Amniotic stem cell (primary cell): ENCODE data around the gene RYR3.

Source experiments
- DNase-seq: peaks from one replicate; lab custom pipeline; 2025; lab: John Stamatoyannopoulos, UW

The RYR3 gene

GRCh38 chr15:33716025-33716424, 405.3 kb downstream of the RYR3 start:
- no peak for DNase-seq

- DNase-seq = no peak
Measured at GRCh38 chr15:33720952-33721351, 410.2 kb downstream of the RYR3 start.

GRCh38 chr15:33722005-33722672, 411.4 kb downstream of the RYR3 start:
- DNase-seq = no peak

GRCh38 chr15:33722673-33723015, 411.9 kb downstream of the RYR3 start:
- no peak for DNase-seq

GRCh38 chr15:33724321-33725036, 413.7 kb downstream of the RYR3 start:
- DNase-seq = no peak

GRCh38 chr15:33729653-33730052, 418.9 kb downstream of the RYR3 start:
- DNase-seq = no peak

- DNase-seq = no peak
Measured at GRCh38 chr15:33730815-33731214, 420.0 kb downstream of the RYR3 start.

- no peak for DNase-seq
Measured at GRCh38 chr15:33735143-33735542, 424.4 kb downstream of the RYR3 start.

GRCh38 chr15:33735637-33736247, 425.0 kb downstream of the RYR3 start:
- no peak for DNase-seq

GRCh38 chr15:33737687-33738601, 427.2 kb downstream of the RYR3 start:
- DNase-seq = peak; percentile 11

GRCh38 chr15:33738941-33739664, 428.3 kb downstream of the RYR3 start:
- DNase-seq = no peak

- DNase-seq = no peak
Measured at GRCh38 chr15:33742306-33742705, 431.5 kb downstream of the RYR3 start.

GRCh38 chr15:33742800-33743199, 432.0 kb downstream of the RYR3 start:
- no peak for DNase-seq

GRCh38 chr15:33746203-33746602, 435.4 kb downstream of the RYR3 start:
- DNase-seq = no peak

GRCh38 chr15:33753012-33753411, 442.2 kb downstream of the RYR3 start:
- no peak for DNase-seq

GRCh38 chr15:33754242-33754641, 443.5 kb downstream of the RYR3 start:
- DNase-seq = no peak

- no peak for DNase-seq
Measured at GRCh38 chr15:33756961-33757360, 446.2 kb downstream of the RYR3 start.

- no peak for DNase-seq
Measured at GRCh38 chr15:33757516-33758232, 446.9 kb downstream of the RYR3 start.

GRCh38 chr15:33766389-33766788, 455.6 kb downstream of the RYR3 start:
- DNase-seq = no peak

- DNase-seq = no peak
Measured at GRCh38 chr15:33768670-33769190, 458.0 kb downstream of the RYR3 start.

GRCh38 chr15:33773969-33774368, 463.2 kb downstream of the RYR3 start:
- no peak for DNase-seq
